GM10266 (cell line): Measurements from ENCODE around the gene MYO1H.
A peak's percentile ranks its signal among the peaks of the same experiment; 100 is the strongest.

Experiments used
- DNase-seq: peaks from one replicate; pipeline ENCODE4 v3.0.0; 2012; ENCODE audit errors: extremely low spot score
- CTCF ChIP-seq: IDR thresholded peaks from 2 replicates; pipeline ENCODE4 v1.5.1; 2012; ENCODE audit warnings: mild to moderate bottlenecking, low read depth; ENCODE audit not compliant: control insufficient read depth, insufficient read depth; ENCODE audit errors: missing control alignments

Gene MYO1H

GRCh38 chr12:109347589-109347988 lies at the start of gene MYO1H:
Gene MYO1H, plus strand, starts transcription at chr12:109347900. Its CDS starts 61 bp downstream, at chr12:109347961.
- no peak for TF ChIP-seq CTCF

DNA sequence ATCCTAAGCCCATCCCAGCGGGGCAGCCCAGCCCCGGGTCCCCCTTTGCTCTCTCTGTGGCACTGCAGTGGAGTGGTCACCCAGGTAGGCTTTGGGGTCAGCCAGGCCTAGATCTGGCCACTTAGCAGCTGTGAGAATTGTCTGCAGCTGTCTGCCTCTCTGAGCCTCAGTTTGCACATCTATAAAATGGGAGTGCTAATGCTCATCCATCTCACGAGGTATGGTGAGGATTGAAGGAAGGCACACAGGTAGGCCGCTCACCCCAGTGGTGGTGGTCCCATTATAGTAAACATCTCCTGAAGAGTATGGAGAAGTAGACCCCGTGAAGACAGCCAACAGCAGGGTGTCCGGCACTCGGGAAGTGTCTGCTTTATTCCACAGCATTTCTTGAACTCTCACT lies 47.9 kb upstream of the MYO1H start:
- no peak for DNase-seq
- TF ChIP-seq CTCF, result no peak

More at GRCh38 chr12:109347589-109347988, at the start of gene MYO1H:
- no peak for DNase-seq

- no peak for TF ChIP-seq CTCF
- DNase-seq, result no peak
These were observed 46.0 kb upstream of the MYO1H start for GRCh38 chr12:109301643-109302168.

DNA sequence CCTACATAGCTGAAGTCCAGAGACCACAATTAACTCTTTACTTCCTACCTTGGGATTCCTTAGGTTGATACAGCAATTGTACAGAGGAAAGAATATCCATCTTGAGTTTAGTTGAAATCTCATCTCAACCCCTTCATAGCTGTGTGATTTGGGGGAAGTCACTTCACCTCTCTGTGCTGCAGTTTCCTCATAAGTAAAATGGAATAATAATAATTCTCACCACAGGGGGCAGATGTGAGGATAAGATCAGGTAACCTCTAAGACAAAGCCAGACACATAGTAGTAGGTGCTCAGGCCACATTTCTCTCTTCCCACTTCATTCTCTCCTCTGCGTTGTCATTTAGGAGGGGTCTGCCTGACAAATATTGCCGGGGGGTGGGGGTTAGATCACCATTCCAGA lies 45.3 kb upstream of the MYO1H start:
- TF ChIP-seq CTCF, result no peak
- no peak for DNase-seq

GRCh38 chr12:109302770-109303169 lies 44.9 kb upstream of the MYO1H start:
- DNase-seq, result no peak
- no peak for TF ChIP-seq CTCF

- TF ChIP-seq CTCF, result no peak
- DNase-seq, result peak; percentile 6
These were observed 43.2 kb upstream of the MYO1H start for GRCh38 chr12:109304485-109304884.

GRCh38 chr12:109305547-109305946 lies 42.2 kb upstream of the MYO1H start:
- TF ChIP-seq CTCF, result no peak
- DNase-seq, result no peak
